ENCODE results near the gene LDLRAP1. TPM values are rescaled to one million over a fixed set of nuclear protein-coding genes. Genes with fewer than 3 reads are reported as not detected.

LDLRAP1 gene
- total and polyA plus RNA-seq, 9 of the 15 experiments (the other 6 are each of a cell fraction or from before 2014, with no cell fraction given), result 0.56 to 29.6 (median 16.2) TPM

GRCh38 chr1:25555753-25556092 lies 12.3 kb downstream of the LDLRAP1 start (continued):
- TF ChIP-seq ADNP (tag; IDR thresholded peaks at IDR 0.05) (0 out of 2 replicates have a peak, but pooled peaks have one; percentile 11), STAT5B (CRISPR knock-in tag; IDR thresholded peaks at IDR 0.05) (no peak)

- Histone ChIP-seq H2AFZ (ENCODE audit: low read depth, low read length) (no peak overlapping the region), H3K4me3 (no peak overlapping the region), H3K9ac (ENCODE audit: insufficient read depth in 1 of 2, low read depth in 2 of 2, low read length in 2 of 2) (peak overlapping the region in 1 of 2 experiments; percentile 21; a peak in 1 of 4 replicates), H3K4me2 (ENCODE audit: insufficient read depth, low read length) (no peak overlapping the region), H3K79me2 (ENCODE audit: control insufficient read depth, insufficient read depth, low read length) (peaks cover 17% of the 10 kb centered on the region), H3K27ac (ENCODE audit: extremely low read depth, low read depth, low read length) (no peak overlapping the region), H3K9me3 (replicated peaks; ENCODE audit: control insufficient read depth, insufficient read depth, low read depth, low read length) (no peaks in the 10 kb centered on the region), H3K4me1 (replicated peaks in 1 of 2; ENCODE audit: control insufficient read depth in 2 of 2, insufficient read depth in 2 of 2, low read length in 2 of 2) (peaks cover 17 to 35% of the 10 kb centered on the region in 2 experiments), H3K27me3 (ENCODE audit: control insufficient read depth in 2 of 2, insufficient read depth in 2 of 2, low read length in 2 of 2) (no peaks in the 10 kb centered on the region), H3K36me3 (ENCODE audit: control insufficient read depth, insufficient read depth, low read length) (peaks cover 34% of the 10 kb centered on the region), H3K9me1 (ENCODE audit: control insufficient read depth, insufficient read depth, low read length) (peaks cover 3% of the 10 kb centered on the region), H4K20me1 (replicated peaks; ENCODE audit: control insufficient read depth, insufficient read depth, low read length) (peaks cover 7% of the 10 kb centered on the region)
- intact Hi-C loops (cut with micrococcal nuclease), result no loop called here
- ATAC-seq, result no peak
- in situ Hi-C loops (cut with MboI), result no loop called here
- BruUV-seq (replicated peaks), result no TSS peak
- 86% methylated on average over 8 of the region's 11 CpGs for WGBS (ENCODE audit: insufficient coverage, low coverage, missing lambda C conversion rate)
- CTCF ChIA-PET (ENCODE audit: low intra/inter-chr PET ratio), result no interaction called here
- POLR2A ChIA-PET, result interaction anchor here (0.6 to 5.5 kb wide), 4 partner anchors 12 to 248 kb away, joined by 3 to 39 read pairs (median 3); no protein-coding TSS in a partner anchor
- FAIRE-seq, result no peak
- no peak for DNase-seq (ENCODE audit: extremely low read depth in 1 of 4, low spot score in 3 of 4)
- no peak for TF ChIP-seq MTA3 (IDR thresholded peaks at IDR 0.05; ENCODE audit: borderline replicate concordance)
- no peak for TF ChIP-seq DEAF1 (CRISPR knock-in tag; IDR thresholded peaks at IDR 0.05)
- TF ChIP-seq ZEB2 (IDR thresholded peaks at IDR 0.05), result no peak
- no peak for TF ChIP-seq SMC3 (conservative IDR thresholded peaks at IDR 0.05; ENCODE audit: insufficient read depth, low read depth, low read length)
- TF ChIP-seq POLR2A (conservative IDR thresholded peaks at IDR 0.05), result no peak
- TF ChIP-seq THRB (CRISPR knock-in tag; conservative IDR thresholded peaks at IDR 0.05), result no peak
- no peak for TF ChIP-seq PKNOX1 (IDR thresholded peaks at IDR 0.05)
- no peak for TF ChIP-seq STAT5A (IDR thresholded peaks at IDR 0.05; ENCODE audit: borderline replicate concordance, low read length)
- no peak for TF ChIP-seq SIX5 (IDR thresholded peaks at IDR 0.05; ENCODE audit: borderline replicate concordance in 1 of 2, insufficient read depth in 1 of 2, low read depth in 1 of 2, low read length in 2 of 2)
- no peak for TF ChIP-seq CLOCK (CRISPR knock-in tag; IDR thresholded peaks at IDR 0.05; ENCODE audit: borderline replicate concordance)
- TF ChIP-seq ZBTB9 (CRISPR knock-in tag; IDR thresholded peaks at IDR 0.05), result no peak
These were observed 12.8 kb downstream of the LDLRAP1 start for GRCh38 chr1:25556132-25556670.

Measured in K562 (cell line).